GM18517 (cell line): ENCODE data around the gene RBMY1E.
"Not testable (repeated sequence)": the region's sequence is repeated elsewhere in the genome, so short reads cannot be mapped to it uniquely, and the experiment has no call there.

Experiments
- ATAC-seq: cut with Tn5 transposase; IDR thresholded peaks from one replicate; pipeline ENCODE4 v1.9.1; 2021; ENCODE audit warnings: mild to moderate bottlenecking, moderate library complexity; ENCODE audit not compliant: unreplicated experiment

RBMY1E gene

GRCh38 chrY:21917932-21918331 is at the start of gene RBMY1E:
TSS of gene RBMY1E (minus strand) at chrY:21918032. CDS start at chrY:21916054, 1,978 bp downstream.
- ATAC-seq: not testable (repeated sequence)

GRCh38 chrY:21894426-21894825 is 23.4 kb downstream of the RBMY1E start, which contains the start of gene RBMY1D:
TSS of gene RBMY1D (minus strand) at chrY:21894526. CDS start at chrY:21892513, 2,013 bp downstream.
- not testable (repeated sequence) for ATAC-seq

GRCh38 chrY:21869407-21870076 is 48.3 kb downstream of the RBMY1E start:
- not testable (repeated sequence) for ATAC-seq
